Measurements from ENCODE around the gene DPP10. TPM values are rescaled to one million over a fixed set of nuclear protein-coding genes. Genes with fewer than 3 reads are reported as not detected.

DPP10 gene
- total RNA-seq, 4 donors from 2014 or later = 1.9 to 8.3 (median 2.9) TPM

DNA sequence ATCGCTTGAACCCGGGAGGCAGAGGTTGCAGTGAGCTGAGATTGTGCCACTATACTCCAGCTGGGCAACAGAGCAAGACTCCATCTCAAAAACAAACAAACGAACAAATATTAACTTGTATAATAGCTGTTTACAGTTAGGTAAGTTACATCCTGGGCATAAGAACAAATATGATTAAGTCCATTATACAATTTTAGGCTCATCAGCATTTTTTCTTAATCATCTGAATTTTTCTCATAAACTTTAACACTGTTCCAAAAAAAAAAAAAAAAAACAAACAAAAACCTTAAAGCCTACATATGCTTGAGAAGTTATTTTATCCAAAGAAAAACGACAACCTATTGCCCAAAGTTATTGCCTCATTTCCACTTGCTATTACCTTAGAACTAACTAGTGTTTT, 1042.5 kb downstream of the DPP10 start:
- H3K4me1 ChIP-seq = no peaks in the 10 kb centered on the region
- TF ChIP-seq, protein P1, sequence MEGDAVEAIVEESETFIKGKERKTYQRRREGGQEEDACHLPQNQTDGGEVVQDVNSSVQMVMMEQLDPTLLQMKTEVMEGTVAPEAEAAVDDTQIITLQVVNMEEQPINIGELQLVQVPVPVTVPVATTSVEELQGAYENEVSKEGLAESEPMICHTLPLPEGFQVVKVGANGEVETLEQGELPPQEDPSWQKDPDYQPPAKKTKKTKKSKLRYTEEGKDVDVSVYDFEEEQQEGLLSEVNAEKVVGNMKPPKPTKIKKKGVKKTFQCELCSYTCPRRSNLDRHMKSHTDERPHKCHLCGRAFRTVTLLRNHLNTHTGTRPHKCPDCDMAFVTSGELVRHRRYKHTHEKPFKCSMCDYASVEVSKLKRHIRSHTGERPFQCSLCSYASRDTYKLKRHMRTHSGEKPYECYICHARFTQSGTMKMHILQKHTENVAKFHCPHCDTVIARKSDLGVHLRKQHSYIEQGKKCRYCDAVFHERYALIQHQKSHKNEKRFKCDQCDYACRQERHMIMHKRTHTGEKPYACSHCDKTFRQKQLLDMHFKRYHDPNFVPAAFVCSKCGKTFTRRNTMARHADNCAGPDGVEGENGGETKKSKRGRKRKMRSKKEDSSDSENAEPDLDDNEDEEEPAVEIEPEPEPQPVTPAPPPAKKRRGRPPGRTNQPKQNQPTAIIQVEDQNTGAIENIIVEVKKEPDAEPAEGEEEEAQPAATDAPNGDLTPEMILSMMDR (IDR thresholded peaks at IDR 0.05) = no peak
- no peak for TF ChIP-seq POLR2A (IDR thresholded peaks at IDR 0.05)
- DNase-seq = no peak
- H3K9me3 ChIP-seq = no peaks in the 10 kb centered on the region
- no peaks in the 10 kb centered on the region for H3K36me3 ChIP-seq
- no peak overlapping the region for H3K27ac ChIP-seq
- H3K4me3 ChIP-seq = no peak overlapping the region
- H3K27me3 ChIP-seq = no peaks in the 10 kb centered on the region

DNA sequence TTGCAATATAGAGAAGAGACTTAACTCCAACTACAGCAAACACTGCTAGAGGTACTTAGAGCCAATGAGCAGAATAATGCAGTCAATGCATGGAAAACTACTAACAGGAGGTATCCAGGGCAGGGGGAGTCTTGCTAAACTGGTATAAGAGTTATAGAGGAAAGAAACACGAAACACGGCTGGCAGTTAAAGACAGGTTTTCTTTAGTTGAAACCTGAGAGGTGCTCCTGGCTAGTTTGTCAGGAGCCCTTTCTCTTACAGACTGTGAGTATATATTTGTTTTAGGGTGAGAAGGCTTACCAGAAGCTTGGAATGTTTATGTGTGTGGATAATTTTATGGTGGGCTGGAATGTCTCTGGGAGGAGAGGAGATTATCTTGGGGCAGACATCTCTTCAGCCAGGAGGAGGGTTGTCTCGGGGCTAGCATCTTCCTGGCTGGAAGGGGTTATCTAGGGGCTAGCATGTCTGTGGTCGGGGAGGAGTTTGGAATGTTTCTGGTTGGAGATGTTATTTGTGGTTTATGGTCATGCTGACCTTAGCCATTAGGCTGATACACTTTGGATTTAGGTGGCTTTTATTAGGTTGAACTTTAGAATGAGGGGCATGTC, 1048.8 kb downstream of the DPP10 start:
- no peak for DNase-seq
- TF ChIP-seq POLR2A (IDR thresholded peaks at IDR 0.05) = no peak
- TF ChIP-seq, protein P1 (IDR thresholded peaks at IDR 0.05) = no peak
- no peaks in the 10 kb centered on the region for H3K36me3 ChIP-seq
- no peaks in the 10 kb centered on the region for H3K4me1 ChIP-seq
- no peak overlapping the region for H3K27ac ChIP-seq
- no peaks in the 10 kb centered on the region for H3K27me3 ChIP-seq
- H3K4me3 ChIP-seq = no peak overlapping the region
- H3K9me3 ChIP-seq = peaks cover 0 to 4% (median 0%) of the 10 kb centered on the region in 4 donors

DNA sequence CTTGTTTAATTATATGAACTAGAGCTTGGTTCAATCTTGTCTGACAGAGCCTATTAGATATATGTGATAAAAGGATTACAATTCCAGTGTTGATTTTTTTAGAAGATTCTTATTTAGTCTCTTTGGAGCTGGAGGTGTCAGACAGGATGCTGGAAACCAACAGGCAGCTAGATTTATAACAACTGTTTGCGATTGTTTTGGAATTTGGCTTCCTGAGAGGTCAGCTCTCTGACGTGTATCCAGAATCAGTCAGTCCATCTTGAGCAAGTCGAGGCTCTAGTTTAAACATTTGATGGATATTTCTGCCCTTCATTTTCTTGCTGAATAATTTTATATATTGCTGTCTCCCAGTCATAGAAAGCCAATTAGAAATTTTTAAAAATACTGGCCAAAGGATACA, 1062.9 kb downstream of the DPP10 start:
- Histone ChIP-seq H3K9me3 (no peaks in the 10 kb centered on the region), H3K4me1 (no peaks in the 10 kb centered on the region), H3K36me3 (no peaks in the 10 kb centered on the region), H3K4me3 (no peak overlapping the region), H3K27me3 (no peaks in the 10 kb centered on the region), H3K27ac (no peak overlapping the region)
- no peak for DNase-seq
- TF ChIP-seq, protein P1 (IDR thresholded peaks at IDR 0.05) = no peak
- TF ChIP-seq POLR2A (IDR thresholded peaks at IDR 0.05) = no peak

DNA sequence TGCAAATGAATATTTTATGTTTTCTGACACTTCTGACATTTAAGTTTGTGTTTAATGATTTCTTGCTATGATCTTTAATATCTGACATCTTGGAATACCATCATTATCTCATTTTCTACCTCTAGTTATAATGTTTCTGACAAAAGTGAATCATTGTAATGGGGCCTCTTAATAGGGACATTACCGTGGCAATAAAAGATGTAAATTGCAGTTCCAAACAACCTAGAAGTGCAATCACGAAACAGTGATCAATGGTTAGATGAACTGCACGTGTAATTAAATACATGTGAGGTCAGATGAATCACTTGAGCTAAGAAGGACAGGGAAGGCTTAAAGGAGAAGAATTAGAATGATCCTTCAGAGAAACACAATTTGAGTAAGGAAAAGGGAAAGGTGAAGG, 1078.3 kb downstream of the DPP10 start:
- Histone ChIP-seq H3K4me1 (no peaks in the 10 kb centered on the region), H3K36me3 (no peaks in the 10 kb centered on the region), H3K9me3 (no peaks in the 10 kb centered on the region), H3K27ac (no peak overlapping the region), H3K4me3 (no peak overlapping the region), H3K27me3 (no peaks in the 10 kb centered on the region)
- TF ChIP-seq POLR2A (IDR thresholded peaks at IDR 0.05) = no peak
- TF ChIP-seq, protein P1 (IDR thresholded peaks at IDR 0.05) = no peak
- DNase-seq = no peak

DNA sequence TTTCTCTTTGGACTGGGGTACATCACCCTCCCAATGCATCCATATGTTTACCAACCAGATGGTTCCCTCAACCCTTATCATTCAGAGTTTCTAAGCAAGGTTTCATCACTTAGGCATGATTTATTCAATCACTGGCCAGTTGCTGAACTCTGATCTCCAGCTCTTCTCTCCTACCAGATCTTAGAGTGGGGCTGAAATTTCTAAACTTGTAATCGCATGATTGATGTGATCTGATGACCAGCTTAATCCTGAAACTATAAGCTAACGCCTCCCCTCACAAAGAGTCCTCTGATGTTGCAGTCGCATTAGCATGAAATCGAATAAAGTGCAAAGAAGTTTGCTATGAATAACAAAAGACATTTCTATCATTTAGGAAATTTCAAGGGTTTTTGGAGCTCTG, 1082.0 kb downstream of the DPP10 start:
- no peak for DNase-seq
- Histone ChIP-seq H3K36me3 (no peaks in the 10 kb centered on the region), H3K27me3 (no peaks in the 10 kb centered on the region), H3K4me3 (no peak overlapping the region), H3K9me3 (no peaks in the 10 kb centered on the region), H3K4me1 (no peaks in the 10 kb centered on the region), H3K27ac (no peak overlapping the region)
- TF ChIP-seq, protein P1 (IDR thresholded peaks at IDR 0.05) = no peak
- no peak for TF ChIP-seq POLR2A (IDR thresholded peaks at IDR 0.05)

DNA sequence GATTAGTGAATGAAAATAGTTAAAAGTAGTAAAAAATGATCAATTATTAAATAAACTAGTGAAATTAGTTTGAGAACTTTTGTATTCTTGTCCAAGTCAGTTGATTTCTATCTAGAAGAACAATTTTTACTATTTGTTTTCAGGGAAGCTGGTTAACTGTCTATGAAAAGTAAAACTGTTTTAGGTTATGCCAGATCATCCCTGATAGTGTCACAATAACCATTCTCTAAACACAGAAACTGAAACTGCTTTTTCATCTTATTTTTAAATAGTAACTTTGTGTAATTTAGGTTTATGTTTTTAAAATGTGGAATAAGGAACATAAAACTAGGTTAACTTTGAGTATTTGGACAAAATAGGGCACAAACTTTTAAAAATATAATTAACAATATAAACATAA, 1087.2 kb downstream of the DPP10 start:
- Histone ChIP-seq H3K9me3 (no peaks in the 10 kb centered on the region), H3K27me3 (no peaks in the 10 kb centered on the region), H3K27ac (no peak overlapping the region), H3K4me1 (no peaks in the 10 kb centered on the region), H3K4me3 (no peak overlapping the region), H3K36me3 (no peaks in the 10 kb centered on the region)
- TF ChIP-seq, protein P1 (IDR thresholded peaks at IDR 0.05) = no peak
- no peak for TF ChIP-seq POLR2A (IDR thresholded peaks at IDR 0.05)
- no peak for DNase-seq
